Esophagus mucosa (tissue), 1 donor: ENCODE measurements around the gene SIRT5. TPM values are rescaled to one million over a fixed set of nuclear protein-coding genes. Genes with fewer than 3 reads are reported as not detected.

ENCODE experiments used
- ATAC-seq: fragments of 200-7000 bp; cut with Tn5 transposase; one replicate; pipeline ENCODE4 v1.9.1; 2020
- total RNA-seq: library from RNA; stranded (reverse); gene quantifications from one replicate; pipeline ENCODE4 v1.2.4, GENCODE V29; 2023
- donor health status: DM: yes; HTN: yes; CAD: no.

Gene SIRT5
- total RNA-seq, 1 donor from 2014 or later = 7.2 TPM

- no peak for ATAC-seq
These were observed 63.6 kb downstream of the SIRT5 start for GRCh38 chr6:13638014-13638413.

- no peak for ATAC-seq
These were observed 64.2 kb downstream of the SIRT5 start for GRCh38 chr6:13638626-13639025.

DNA sequence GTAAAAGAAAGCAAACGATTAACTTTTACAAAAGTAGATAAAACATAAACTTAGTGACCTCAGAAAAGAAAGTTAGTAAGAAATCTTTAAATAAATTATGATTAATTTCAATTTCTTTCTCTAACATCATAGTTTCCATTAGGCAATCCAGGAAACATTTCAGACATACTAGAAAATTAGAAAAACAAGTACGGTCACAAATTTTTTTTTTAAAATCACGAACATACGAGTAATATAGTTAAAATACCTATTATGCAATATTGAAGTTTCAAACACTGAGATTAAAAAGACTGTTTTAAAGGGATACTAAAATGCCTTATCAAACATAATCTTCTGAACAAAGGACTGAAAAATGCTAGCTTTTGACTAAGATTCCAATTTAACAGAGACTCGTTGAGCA is 66.9 kb downstream of the SIRT5 start:
- ATAC-seq = no peak

GRCh38 chr6:13643125-13643524 is 68.7 kb downstream of the SIRT5 start:
- no peak for ATAC-seq

GRCh38 chr6:13648850-13649249 is 74.4 kb downstream of the SIRT5 start:
- no peak for ATAC-seq

DNA sequence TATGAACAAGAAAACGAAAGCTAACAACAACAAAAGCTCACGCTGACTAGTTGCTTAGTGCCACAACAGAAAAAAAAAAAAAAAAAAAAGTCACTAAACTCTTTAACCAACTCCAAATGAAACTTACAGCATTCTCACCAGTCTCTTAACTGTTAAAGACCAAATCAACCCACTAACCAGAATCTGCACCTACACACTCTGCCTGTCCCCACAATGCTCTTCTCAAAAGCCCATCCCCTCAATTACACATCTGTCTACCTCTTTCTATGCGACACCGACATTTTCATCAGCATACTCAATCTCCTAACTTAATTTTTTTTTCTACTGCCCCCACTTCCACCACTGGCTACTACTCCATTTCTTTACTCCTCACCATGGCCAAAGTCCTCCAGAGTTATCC is 75.0 kb downstream of the SIRT5 start:
- ATAC-seq = no peak

- ATAC-seq = no peak
These were observed 78.9 kb downstream of the SIRT5 start for GRCh38 chr6:13653296-13653695.

DNA sequence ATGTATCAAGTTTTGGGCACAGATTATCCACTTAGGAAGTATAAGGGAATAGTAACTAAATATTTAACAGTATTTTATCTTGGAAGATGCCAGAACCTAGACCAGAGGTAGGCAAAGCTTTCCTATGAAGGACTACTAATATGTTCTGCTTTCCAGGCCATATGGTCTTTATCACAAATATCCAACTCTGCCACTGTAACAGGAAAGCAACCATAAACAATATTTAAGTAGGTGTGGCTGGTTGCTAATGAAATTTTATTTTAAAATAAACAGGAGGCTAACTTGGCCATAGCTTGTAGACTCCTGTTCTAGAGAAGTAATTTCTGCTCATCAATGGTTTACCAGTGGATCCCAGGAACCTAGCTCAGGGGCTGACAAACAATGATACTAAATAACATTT is 80.1 kb downstream of the SIRT5 start:
- no peak for ATAC-seq

- no peak for ATAC-seq
These were observed 81.3 kb downstream of the SIRT5 start for GRCh38 chr6:13655700-13656099.

GRCh38 chr6:13660273-13660672 is 85.9 kb downstream of the SIRT5 start:
- no peak for ATAC-seq

- ATAC-seq = no peak
These were observed 86.5 kb downstream of the SIRT5 start for GRCh38 chr6:13660893-13661292.

GRCh38 chr6:13661647-13662046 is 87.2 kb downstream of the SIRT5 start:
- ATAC-seq = no peak

- ATAC-seq = no peak
These were observed 88.4 kb downstream of the SIRT5 start for GRCh38 chr6:13662651-13663334.

GRCh38 chr6:13663986-13664385 is 89.6 kb downstream of the SIRT5 start:
- no peak for ATAC-seq

Other genes starting within 250 kb of the SIRT5 start
- gene TBC1D7, start 246.1 kb upstream of the SIRT5 start, total RNA-seq = 16.6 TPM
- gene GFOD1, start 87.0 kb upstream of the SIRT5 start, total RNA-seq = 22.8 TPM
- gene NOL7, start 40.7 kb downstream of the SIRT5 start, total RNA-seq = 33.1 TPM
- gene RANBP9, start 137.2 kb downstream of the SIRT5 start, total RNA-seq = 58.9 TPM
- 24.6 TPM for gene MCUR1, start 240.0 kb downstream of the SIRT5 start, total RNA-seq